SK-N-MC (cell line): Measurements from ENCODE around the gene IPO13.

ENCODE experiments used
- EZH2 ChIP-seq: fragments of 200-600 bp; sonication (generic); IDR thresholded peaks from one replicate; pipeline ENCODE4 v1.6.1; 2017; ENCODE audit warnings: antibody characterized with exemption
- FOXP2 ChIP-seq: optimal IDR thresholded peaks from 2 replicates; pipeline ENCODE3; 2011; ENCODE audit warnings: mild to moderate bottlenecking, moderate library complexity; ENCODE audit not compliant: insufficient read depth; ENCODE audit errors: extremely low read length, control extremely low read depth
- POLR2AphosphoS5 ChIP-seq: IDR thresholded peaks from 2 replicates; pipeline ENCODE4 v1.6.1; 2012; ENCODE audit warnings: mild to moderate bottlenecking, low read depth, low read length, borderline replicate concordance

DNA sequence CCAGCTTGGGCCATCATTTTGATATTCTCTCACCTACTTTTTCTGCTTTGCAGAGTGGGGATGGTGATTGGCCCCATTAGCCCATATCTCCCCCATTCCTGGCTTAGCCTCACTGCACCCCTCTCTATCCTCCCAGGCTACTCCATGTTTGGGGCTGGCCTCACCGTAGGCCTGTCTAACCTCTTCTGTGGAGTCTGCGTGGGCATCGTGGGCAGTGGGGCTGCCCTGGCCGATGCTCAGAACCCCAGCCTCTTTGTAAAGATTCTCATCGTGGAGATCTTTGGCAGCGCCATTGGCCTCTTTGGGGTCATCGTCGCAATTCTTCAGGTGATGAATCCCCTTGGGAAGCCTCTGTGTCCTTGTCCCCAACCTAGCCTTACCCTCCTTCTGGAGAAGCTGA lies 30.1 kb downstream of the IPO13 start:
- TF ChIP-seq POLR2AphosphoS5 = no peak
- no peak for TF ChIP-seq EZH2
- no peak for TF ChIP-seq FOXP2
